ENCODE results near the gene PTPRE.

PTPRE gene

GRCh38 chr10:127908106-127908958 lies 1.4 kb downstream of the PTPRE start:
- DNase-seq: no peak

DNA sequence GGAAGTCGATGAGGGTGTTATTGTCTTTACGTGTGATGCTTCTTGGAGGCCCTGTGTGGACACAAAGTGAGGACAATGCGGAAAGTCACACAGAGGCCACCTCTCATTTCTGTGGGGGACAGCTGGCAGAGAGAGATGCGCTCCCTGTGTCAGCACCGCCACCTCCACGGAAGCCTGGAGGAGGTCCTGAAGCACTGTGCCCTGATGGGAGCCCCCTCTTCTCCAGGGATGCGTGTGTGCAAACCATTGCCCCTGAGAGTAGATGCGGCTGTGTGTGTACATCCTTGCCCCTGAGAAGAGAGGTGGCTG lies 2.0 kb downstream of the PTPRE start:
- no peak for DNase-seq

DNA sequence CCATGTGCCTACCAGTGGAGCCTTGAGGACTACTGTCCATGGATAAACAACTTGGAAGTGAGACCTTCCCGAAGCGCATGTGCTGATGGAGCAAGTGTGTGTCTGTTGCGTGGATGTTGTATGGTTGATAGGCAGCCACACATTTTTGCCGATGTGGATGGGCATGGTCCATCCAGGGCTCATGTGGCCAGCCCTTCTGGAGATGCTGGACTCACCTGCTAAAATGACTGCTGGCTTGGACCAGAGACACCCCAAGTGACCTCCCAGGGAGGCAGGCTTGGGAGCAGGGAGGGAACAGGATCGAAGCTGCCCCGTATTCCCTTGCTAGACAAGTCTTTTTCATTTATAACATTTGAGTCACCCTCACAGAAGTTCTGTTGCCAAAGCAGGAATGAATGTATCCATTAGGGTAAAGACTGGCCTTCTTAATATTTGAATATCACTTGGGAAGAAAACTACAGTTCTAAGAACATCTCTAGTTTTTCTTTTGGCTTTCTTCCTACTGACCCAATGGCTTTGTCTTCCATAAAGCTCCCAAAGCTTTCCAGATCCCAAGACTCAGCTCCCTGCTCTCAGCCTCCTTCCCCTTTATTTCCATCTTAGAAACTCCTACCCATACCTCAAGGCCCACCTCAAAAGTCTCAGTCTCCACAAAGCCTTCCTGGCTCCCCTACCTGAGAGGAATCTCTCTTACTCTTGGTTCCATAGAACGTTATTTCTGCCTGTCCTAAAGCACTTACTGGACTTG lies 3.0 kb downstream of the PTPRE start:
- no peak for DNase-seq

GRCh38 chr10:127910464-127910770 lies 3.5 kb downstream of the PTPRE start:
- no peak for DNase-seq

GRCh38 chr10:127911218-127911866 lies 4.4 kb downstream of the PTPRE start:
- no peak for DNase-seq

GRCh38 chr10:127911867-127912257 lies 5.0 kb downstream of the PTPRE start:
- no peak for DNase-seq

- DNase-seq: no peak
Observed at GRCh38 chr10:127912607-127913367, 5.9 kb downstream of the PTPRE start.

GRCh38 chr10:127913368-127913759 lies 6.5 kb downstream of the PTPRE start:
- no peak for DNase-seq

DNA sequence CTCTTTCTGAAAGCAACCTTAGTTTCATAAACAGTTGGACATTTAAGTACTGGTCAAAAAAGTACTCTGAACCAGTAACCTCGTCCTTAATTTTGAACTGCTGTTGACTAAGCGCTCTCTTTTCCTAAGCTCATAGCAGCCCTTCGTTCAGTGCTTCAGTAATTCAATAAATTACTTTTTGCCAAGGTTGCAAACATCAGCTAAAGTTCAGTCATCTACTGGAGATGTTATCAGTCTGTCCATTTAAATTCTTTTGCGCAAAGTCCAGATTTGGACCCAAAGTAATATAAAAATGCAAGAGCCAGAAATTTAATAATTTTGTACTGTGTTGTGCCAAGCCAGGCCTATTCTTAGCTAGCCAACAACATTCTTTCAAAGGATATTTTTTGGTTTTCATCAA lies 8.4 kb downstream of the PTPRE start:
- DNase-seq: no peak

GRCh38 chr10:127916826-127917225 lies 9.9 kb downstream of the PTPRE start:
- no peak for DNase-seq

DNA sequence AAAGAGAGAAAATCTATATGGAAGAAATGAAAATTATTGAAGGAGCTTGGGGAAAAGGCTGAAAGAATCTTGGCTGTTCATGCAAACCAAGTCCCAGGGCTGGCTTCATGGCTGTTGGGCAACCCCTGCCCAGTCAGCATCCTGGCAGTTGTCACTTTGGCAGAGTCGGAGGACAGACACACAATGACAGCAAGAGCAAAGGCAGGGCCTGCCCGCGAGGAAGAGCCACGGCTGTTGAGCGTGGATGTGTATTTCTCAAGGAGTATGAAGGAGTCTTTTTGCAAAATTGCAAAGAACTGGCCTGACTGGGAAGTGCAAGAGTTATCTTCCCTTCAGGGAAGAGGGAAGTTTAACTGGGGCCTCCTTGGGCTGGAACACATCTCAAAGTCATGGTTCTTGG lies 11.7 kb downstream of the PTPRE start:
- no peak for DNase-seq

- no peak for DNase-seq
Observed at GRCh38 chr10:127919418-127920271, 12.7 kb downstream of the PTPRE start.

DNA sequence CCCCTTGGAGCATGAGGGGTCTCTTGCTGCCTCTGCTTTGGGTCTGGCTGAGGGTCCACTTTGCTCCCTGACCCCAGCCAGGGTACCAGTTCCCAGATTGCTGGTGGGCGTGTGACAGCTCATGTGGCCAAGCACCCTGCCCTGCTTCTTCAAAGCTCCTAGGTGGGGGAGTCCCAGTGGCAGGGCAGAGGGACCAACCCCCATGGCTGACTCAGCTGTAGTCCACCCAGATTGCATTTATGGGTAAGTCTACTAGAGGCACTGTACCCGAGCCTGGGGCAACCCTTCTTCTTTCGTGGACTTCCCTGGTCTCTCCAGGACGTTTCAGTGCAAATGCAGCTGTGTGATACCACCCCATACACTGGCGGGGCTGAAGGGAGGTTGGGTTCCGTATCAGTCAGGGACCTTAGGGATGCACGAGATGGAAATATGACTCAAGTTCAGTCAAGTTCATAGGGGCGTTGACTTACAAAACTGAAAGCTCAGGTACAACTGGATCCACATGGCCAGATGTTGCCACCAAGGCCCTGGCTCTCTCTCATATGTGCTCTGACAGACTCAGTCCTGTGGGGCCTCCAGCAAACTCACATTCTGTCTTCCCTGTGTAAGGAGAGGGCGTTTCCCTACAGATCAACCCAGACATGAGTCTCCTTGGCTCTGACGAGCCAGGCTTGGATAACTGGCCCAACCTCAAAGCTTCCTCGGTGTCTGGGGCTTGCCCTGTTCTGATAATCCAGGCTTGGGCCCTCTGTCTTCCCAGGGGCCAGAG lies 13.6 kb downstream of the PTPRE start:
- no peak for DNase-seq

DNA sequence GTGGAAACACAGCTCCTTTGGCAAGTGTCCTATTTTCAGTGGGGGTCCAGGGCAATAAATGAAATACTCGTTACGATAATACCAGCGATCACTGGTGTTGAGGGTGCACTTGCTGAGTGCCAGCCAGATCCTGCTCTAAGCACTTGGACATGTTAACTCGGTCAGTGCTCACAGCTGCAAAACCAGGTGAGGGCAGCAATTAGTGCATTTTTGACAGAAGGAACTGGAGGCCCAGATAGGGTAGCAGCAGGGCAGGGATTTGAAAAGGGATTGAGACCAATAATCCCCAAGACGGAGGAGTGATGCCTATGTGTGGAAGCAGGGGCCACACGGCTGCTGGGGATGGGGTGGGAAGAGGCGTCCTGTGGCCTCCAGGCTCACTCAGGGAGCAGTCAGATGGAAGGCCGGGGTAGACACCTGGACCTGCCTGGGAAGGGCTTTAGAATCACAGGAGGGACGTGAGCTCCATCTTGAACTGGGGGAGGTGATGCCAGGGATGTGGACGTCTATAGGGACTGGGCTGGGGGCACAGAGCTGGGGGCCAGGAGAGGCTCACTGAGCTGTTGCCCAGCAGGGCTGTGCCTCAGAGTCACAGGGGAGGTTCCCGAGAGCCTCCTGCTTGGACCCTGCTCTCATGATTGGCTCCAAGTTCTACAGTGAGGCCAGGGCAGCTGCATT lies 14.3 kb downstream of the PTPRE start:
- DNase-seq: no peak

GRCh38 chr10:127921753-127922145 lies 14.8 kb downstream of the PTPRE start:
- DNase-seq: no peak

DNA sequence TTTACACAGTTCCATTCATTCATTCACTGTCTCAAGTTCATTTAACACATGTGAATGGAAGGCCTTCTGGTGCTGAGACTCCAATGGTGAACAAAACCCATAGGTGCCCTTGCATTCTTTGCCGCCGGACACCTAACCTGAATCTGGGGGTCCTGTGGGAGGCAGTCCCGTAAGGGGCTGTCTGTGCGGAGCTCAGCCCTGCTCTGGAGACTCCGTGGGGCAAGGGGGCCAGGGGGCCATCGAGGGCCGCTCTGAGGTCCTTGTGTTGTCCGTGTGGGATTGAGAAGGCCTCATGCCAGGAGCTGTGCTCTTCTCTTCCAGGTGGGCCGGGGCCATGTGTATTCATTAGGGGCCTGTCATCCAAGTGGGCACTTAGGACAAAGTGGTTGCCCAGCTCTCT lies 15.3 kb downstream of the PTPRE start:
- no peak for DNase-seq

DNA sequence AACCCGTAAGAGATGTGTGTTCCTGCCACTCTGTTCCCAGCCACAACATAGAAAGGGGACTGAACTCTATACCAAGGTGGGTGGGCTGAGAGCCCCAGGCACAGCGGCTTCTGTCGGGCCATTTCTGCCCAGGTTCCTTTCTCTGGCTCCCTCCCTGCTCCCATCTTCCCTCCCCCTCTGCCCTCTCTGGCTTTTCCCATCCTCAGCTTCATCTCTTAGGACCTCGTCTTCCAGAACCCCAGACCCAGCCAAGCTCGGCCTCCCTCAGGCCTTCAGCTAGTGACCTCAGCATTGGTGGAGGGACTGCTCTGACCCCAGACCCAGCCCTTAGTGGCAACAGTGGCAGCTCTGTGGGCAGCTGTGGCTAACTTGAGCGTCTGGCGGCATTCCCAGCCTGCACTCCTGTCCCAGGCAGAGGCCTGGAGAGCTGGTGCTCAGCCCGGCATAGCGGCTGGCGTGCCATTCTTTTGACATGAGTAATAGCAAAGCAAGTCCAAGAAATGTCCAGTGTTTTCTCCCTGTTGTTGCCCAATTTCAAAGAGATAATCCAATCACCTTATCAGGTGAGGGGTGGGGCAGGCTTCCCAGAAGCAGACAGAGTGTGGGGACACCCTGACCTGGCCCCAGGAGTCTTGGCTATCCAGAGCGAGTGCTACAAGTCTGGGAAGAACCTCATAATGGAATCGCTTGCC lies 15.9 kb downstream of the PTPRE start:
- DNase-seq: no peak

DNA sequence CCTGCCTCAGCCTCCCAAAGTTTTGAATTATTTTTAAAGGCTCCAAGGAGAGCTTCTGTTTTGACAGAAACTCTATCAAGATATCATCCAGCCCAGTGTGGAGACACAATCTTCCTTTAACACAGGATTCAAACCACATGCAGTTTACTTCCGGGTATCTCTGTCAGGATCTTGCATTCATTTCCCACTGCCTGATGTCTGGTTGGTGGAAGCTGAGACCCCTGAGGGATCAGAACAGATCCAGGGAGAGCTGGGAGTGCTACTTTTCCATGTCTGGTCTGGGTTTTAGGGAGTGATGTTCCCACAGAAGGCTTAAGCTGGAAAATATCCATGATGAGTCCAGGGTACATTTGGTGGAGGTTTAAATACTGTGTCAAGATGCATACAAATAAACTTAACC lies 16.7 kb downstream of the PTPRE start:
- DNase-seq: no peak

- DNase-seq: no peak
Observed at GRCh38 chr10:127925471-127926207, 18.7 kb downstream of the PTPRE start.

- no peak for DNase-seq
Observed at GRCh38 chr10:127926455-127926854, 19.6 kb downstream of the PTPRE start.

Measured in stimulated activated CD4-positive, alpha-beta T cell treated with anti-CD3 and anti-CD28 coated beads, Interleukin-2, amount 100 ng/mL, for 48 hours (primary cell).